Measurements from ENCODE around the gene QRICH1.
A peak's percentile ranks its signal among the peaks of the same experiment; 100 is the strongest.

The QRICH1 gene

GRCh38 chr3:49093853-49094767 is at the start of gene QRICH1:
QRICH1 (minus strand) TSS chr3:49094071; CDS start chr3:49077017, 17,054 bp downstream.
- Histone ChIP-seq H3K36me3 (ENCODE audit: control insufficient read depth in 2 of 2, insufficient read depth in 2 of 2, low read length in 2 of 2) (peaks cover 15 to 26% of the 10 kb centered on the region in 2 donors), H3K4me1 (ENCODE audit: control insufficient read depth in 2 of 2, insufficient read depth in 2 of 2, low read length in 2 of 2) (peaks cover 12 to 21% of the 10 kb centered on the region in 2 donors), H3K4me3 (ENCODE audit: low read length in 2 of 2) (peak within 1 kb of the TSS; percentile 76 to 96), H3K27ac (ENCODE audit: low read depth in 2 of 2, low read length in 2 of 2) (peak within 1 kb of the TSS; percentile 96 to 98), H3K9me3 (ENCODE audit: control insufficient read depth in 2 of 2, low read length in 2 of 2) (no peaks in the 10 kb centered on the region), H3K9ac (ENCODE audit: low read depth in 1 of 2, low read length in 2 of 2) (peak within 1 kb of the TSS; percentile 79 to 92), H3K27me3 (ENCODE audit: control insufficient read depth in 2 of 2, insufficient read depth in 2 of 2, low read length in 2 of 2) (no peaks in the 10 kb centered on the region)

DNA sequence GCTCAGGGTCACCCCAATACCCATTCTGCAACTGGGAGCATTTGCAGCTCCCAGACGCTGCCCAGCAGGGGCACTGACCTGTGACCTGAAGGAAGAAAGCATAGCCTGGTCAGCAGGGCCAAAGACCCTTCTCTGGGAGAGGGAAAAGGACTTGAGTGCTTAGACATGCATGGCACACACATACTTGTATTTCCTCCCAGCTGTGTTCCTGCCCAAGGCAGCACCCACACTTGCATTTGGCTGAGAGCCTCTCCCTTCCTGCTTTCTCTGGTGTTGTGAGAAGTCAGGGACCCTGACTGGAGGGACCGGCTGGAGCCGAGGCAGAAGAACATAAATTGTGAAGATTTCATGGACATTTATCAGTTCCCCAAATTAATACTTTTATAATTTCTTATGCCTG is 46.2 kb upstream of the QRICH1 start:
- no peak overlapping the region for H3K4me3 ChIP-seq (ENCODE audit: low read length in 2 of 2)
- no peaks in the 10 kb centered on the region for H3K4me1 ChIP-seq (ENCODE audit: control insufficient read depth in 2 of 2, insufficient read depth in 2 of 2, low read length in 2 of 2)
- H3K9ac ChIP-seq (ENCODE audit: low read depth in 1 of 2, low read length in 2 of 2), result no peak overlapping the region
- H3K27me3 ChIP-seq (ENCODE audit: control insufficient read depth in 2 of 2, insufficient read depth in 2 of 2, low read length in 2 of 2), result no peaks in the 10 kb centered on the region
- no peak overlapping the region for H3K27ac ChIP-seq (ENCODE audit: low read depth in 2 of 2, low read length in 2 of 2)
- H3K9me3 ChIP-seq (ENCODE audit: control insufficient read depth in 2 of 2, low read length in 2 of 2), result no peaks in the 10 kb centered on the region
- H3K36me3 ChIP-seq (ENCODE audit: control insufficient read depth in 2 of 2, insufficient read depth in 2 of 2, low read length in 2 of 2), result no peaks in the 10 kb centered on the region

GRCh38 chr3:49135499-49135898 is 41.6 kb upstream of the QRICH1 start:
- H3K36me3 ChIP-seq (ENCODE audit: control insufficient read depth in 2 of 2, insufficient read depth in 2 of 2, low read length in 2 of 2), result no peaks in the 10 kb centered on the region
- no peak overlapping the region for H3K4me3 ChIP-seq (ENCODE audit: low read length in 2 of 2)
- peaks cover 16 to 17% of the 10 kb centered on the region in 2 donors for H3K4me1 ChIP-seq (ENCODE audit: control insufficient read depth in 2 of 2, insufficient read depth in 2 of 2, low read length in 2 of 2)
- H3K9ac ChIP-seq (ENCODE audit: low read depth in 1 of 2, low read length in 2 of 2), result no peak overlapping the region
- H3K27me3 ChIP-seq (ENCODE audit: control insufficient read depth in 2 of 2, insufficient read depth in 2 of 2, low read length in 2 of 2), result no peaks in the 10 kb centered on the region
- no peak overlapping the region for H3K27ac ChIP-seq (ENCODE audit: low read depth in 2 of 2, low read length in 2 of 2)
- H3K9me3 ChIP-seq (ENCODE audit: control insufficient read depth in 2 of 2, low read length in 2 of 2), result no peaks in the 10 kb centered on the region

- Histone ChIP-seq H3K4me3 (ENCODE audit: low read length in 2 of 2) (no peak overlapping the region), H3K36me3 (ENCODE audit: control insufficient read depth in 2 of 2, insufficient read depth in 2 of 2, low read length in 2 of 2) (no peaks in the 10 kb centered on the region), H3K9me3 (ENCODE audit: control insufficient read depth in 2 of 2, low read length in 2 of 2) (no peaks in the 10 kb centered on the region), H3K9ac (ENCODE audit: low read depth in 1 of 2, low read length in 2 of 2) (no peak overlapping the region), H3K27ac (ENCODE audit: low read depth in 2 of 2, low read length in 2 of 2) (no peak overlapping the region), H3K27me3 (ENCODE audit: control insufficient read depth in 2 of 2, insufficient read depth in 2 of 2, low read length in 2 of 2) (no peaks in the 10 kb centered on the region), H3K4me1 (ENCODE audit: control insufficient read depth in 2 of 2, insufficient read depth in 2 of 2, low read length in 2 of 2) (peaks cover 17 to 18% of the 10 kb centered on the region in 2 donors)
Measured at GRCh38 chr3:49134471-49135265, 40.8 kb upstream of the QRICH1 start.

- Histone ChIP-seq H3K27me3 (ENCODE audit: control insufficient read depth in 2 of 2, insufficient read depth in 2 of 2, low read length in 2 of 2) (no peaks in the 10 kb centered on the region), H3K27ac (ENCODE audit: low read depth in 2 of 2, low read length in 2 of 2) (peak overlapping the region; percentile 71 to 76), H3K4me3 (ENCODE audit: low read length in 2 of 2) (peak overlapping the region; percentile 79 to 81), H3K4me1 (ENCODE audit: control insufficient read depth in 2 of 2, insufficient read depth in 2 of 2, low read length in 2 of 2) (peaks cover 17 to 18% of the 10 kb centered on the region in 2 donors), H3K9ac (ENCODE audit: low read depth in 1 of 2, low read length in 2 of 2) (peak overlapping the region; percentile 66 to 76), H3K9me3 (ENCODE audit: control insufficient read depth in 2 of 2, low read length in 2 of 2) (no peaks in the 10 kb centered on the region), H3K36me3 (ENCODE audit: control insufficient read depth in 2 of 2, insufficient read depth in 2 of 2, low read length in 2 of 2) (peaks cover 0 to 6% of the 10 kb centered on the region in 2 donors)
Measured at GRCh38 chr3:49133226-49133951, 39.5 kb upstream of the QRICH1 start.

- peaks cover 3 to 8% of the 10 kb centered on the region in 2 donors for H3K36me3 ChIP-seq (ENCODE audit: control insufficient read depth in 2 of 2, insufficient read depth in 2 of 2, low read length in 2 of 2)
- peaks cover 17 to 18% of the 10 kb centered on the region in 2 donors for H3K4me1 ChIP-seq (ENCODE audit: control insufficient read depth in 2 of 2, insufficient read depth in 2 of 2, low read length in 2 of 2)
- H3K4me3 ChIP-seq (ENCODE audit: low read length in 2 of 2), result peak within 1 kb of the TSS; percentile 79 to 81
- peak within 1 kb of the TSS; percentile 66 to 76 for H3K9ac ChIP-seq (ENCODE audit: low read depth in 1 of 2, low read length in 2 of 2)
- peak within 1 kb of the TSS; percentile 71 to 76 for H3K27ac ChIP-seq (ENCODE audit: low read depth in 2 of 2, low read length in 2 of 2)
- H3K27me3 ChIP-seq (ENCODE audit: control insufficient read depth in 2 of 2, insufficient read depth in 2 of 2, low read length in 2 of 2), result no peaks in the 10 kb centered on the region
- H3K9me3 ChIP-seq (ENCODE audit: control insufficient read depth in 2 of 2, low read length in 2 of 2), result no peaks in the 10 kb centered on the region
Measured at GRCh38 chr3:49132437-49133225, 38.8 kb upstream of the QRICH1 start, which contains the start of gene LAMB2. LAMB2 (minus strand) TSS chr3:49133050; CDS start chr3:49132867, 183 bp downstream.

GRCh38 chr3:49132073-49132436 is 38.2 kb upstream of the QRICH1 start:
- Histone ChIP-seq H3K9ac (ENCODE audit: low read depth in 1 of 2, low read length in 2 of 2) (peak overlapping the region; percentile 66 to 76), H3K36me3 (ENCODE audit: control insufficient read depth in 2 of 2, insufficient read depth in 2 of 2, low read length in 2 of 2) (peaks cover 3 to 8% of the 10 kb centered on the region in 2 donors), H3K4me3 (ENCODE audit: low read length in 2 of 2) (peak overlapping the region; percentile 79 to 81), H3K27me3 (ENCODE audit: control insufficient read depth in 2 of 2, insufficient read depth in 2 of 2, low read length in 2 of 2) (no peaks in the 10 kb centered on the region), H3K27ac (ENCODE audit: low read depth in 2 of 2, low read length in 2 of 2) (peak overlapping the region; percentile 71 to 76), H3K4me1 (ENCODE audit: control insufficient read depth in 2 of 2, insufficient read depth in 2 of 2, low read length in 2 of 2) (peaks cover 17 to 18% of the 10 kb centered on the region in 2 donors), H3K9me3 (ENCODE audit: control insufficient read depth in 2 of 2, low read length in 2 of 2) (no peaks in the 10 kb centered on the region)

DNA sequence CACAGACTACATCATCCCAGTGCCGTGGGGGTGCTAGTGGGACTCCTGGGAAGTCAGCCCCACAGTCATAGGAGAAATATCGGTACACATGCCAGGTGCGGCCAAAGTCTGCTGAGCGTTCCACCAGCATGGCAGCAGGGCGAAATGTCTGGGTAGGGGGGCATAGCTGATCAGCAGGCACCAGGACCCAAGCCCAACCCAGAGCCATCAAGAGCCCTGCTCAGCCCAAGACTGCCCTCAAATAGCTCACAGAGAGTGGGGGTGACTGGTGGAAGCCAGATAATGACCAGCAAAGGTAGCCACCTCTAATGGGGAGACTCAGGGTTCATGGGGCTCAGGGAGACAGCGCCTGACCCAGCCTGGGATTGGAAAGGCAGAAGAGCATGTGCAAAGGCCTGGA is 37.7 kb upstream of the QRICH1 start:
- Histone ChIP-seq H3K9ac (ENCODE audit: low read depth in 1 of 2, low read length in 2 of 2) (peak overlapping the region in 1 of 2 donors; percentile 66), H3K4me3 (ENCODE audit: low read length in 2 of 2) (peak overlapping the region; percentile 79 to 81), H3K9me3 (ENCODE audit: control insufficient read depth in 2 of 2, low read length in 2 of 2) (no peaks in the 10 kb centered on the region), H3K27me3 (ENCODE audit: control insufficient read depth in 2 of 2, insufficient read depth in 2 of 2, low read length in 2 of 2) (no peaks in the 10 kb centered on the region), H3K27ac (ENCODE audit: low read depth in 2 of 2, low read length in 2 of 2) (no peak overlapping the region), H3K4me1 (ENCODE audit: control insufficient read depth in 2 of 2, insufficient read depth in 2 of 2, low read length in 2 of 2) (peaks cover 17 to 18% of the 10 kb centered on the region in 2 donors), H3K36me3 (ENCODE audit: control insufficient read depth in 2 of 2, insufficient read depth in 2 of 2, low read length in 2 of 2) (peaks cover 3 to 8% of the 10 kb centered on the region in 2 donors)

DNA sequence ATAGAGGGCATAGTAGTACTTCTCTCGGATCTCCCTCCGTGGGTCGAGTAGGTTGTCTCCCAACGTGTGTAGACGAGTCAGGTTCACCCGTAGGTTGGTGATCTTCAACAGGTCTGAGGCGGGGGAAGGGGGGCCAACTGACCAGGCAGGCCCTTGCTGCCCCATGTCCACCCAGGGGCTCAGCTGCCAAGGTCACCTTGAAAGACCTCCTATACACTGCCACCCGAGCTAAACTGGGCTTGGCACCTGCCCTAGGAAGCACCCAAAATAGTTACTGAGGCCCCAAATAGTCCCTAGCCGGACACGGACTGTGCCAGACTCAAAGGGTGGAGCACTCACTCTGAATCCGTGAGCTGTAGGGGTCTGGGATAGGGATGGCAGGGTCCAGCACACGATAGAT is 37.2 kb upstream of the QRICH1 start:
- H3K4me3 ChIP-seq (ENCODE audit: low read length in 2 of 2), result no peak overlapping the region
- H3K9me3 ChIP-seq (ENCODE audit: control insufficient read depth in 2 of 2, low read length in 2 of 2), result no peaks in the 10 kb centered on the region
- no peak overlapping the region for H3K9ac ChIP-seq (ENCODE audit: low read depth in 1 of 2, low read length in 2 of 2)
- no peaks in the 10 kb centered on the region for H3K27me3 ChIP-seq (ENCODE audit: control insufficient read depth in 2 of 2, insufficient read depth in 2 of 2, low read length in 2 of 2)
- peaks cover 5 to 8% of the 10 kb centered on the region in 2 donors for H3K36me3 ChIP-seq (ENCODE audit: control insufficient read depth in 2 of 2, insufficient read depth in 2 of 2, low read length in 2 of 2)
- H3K27ac ChIP-seq (ENCODE audit: low read depth in 2 of 2, low read length in 2 of 2), result no peak overlapping the region
- H3K4me1 ChIP-seq (ENCODE audit: control insufficient read depth in 2 of 2, insufficient read depth in 2 of 2, low read length in 2 of 2), result peaks cover 17 to 18% of the 10 kb centered on the region in 2 donors
